Subcutaneous abdominal adipose tissue (tissue), 5 donors: ENCODE measurements around the gene VAC14.
A peak's percentile ranks its signal among the peaks of the same experiment; 100 is the strongest.

Source experiments
- H3K27ac ChIP-seq: one replicate; pipeline ENCODE4 v1.7.0; 2013; ENCODE audit warnings: low read depth, mild to moderate bottlenecking, inconsistent platforms, low read length, moderate library complexity
- H3K27me3 ChIP-seq, 5 donors: one replicate each; pipeline ENCODE4 v1.7.0; 2013; ENCODE audit warnings: low read length in 5 of 5, inconsistent platforms in 1 of 5; ENCODE audit not compliant: control insufficient read depth in 5 of 5, insufficient read depth in 4 of 5
- H3K36me3 ChIP-seq, 5 donors: one replicate each; pipeline ENCODE4 v1.7.0; 2013; ENCODE audit warnings: low read length in 5 of 5; ENCODE audit not compliant: control insufficient read depth in 5 of 5, insufficient read depth in 5 of 5
- H3K4me1 ChIP-seq, 5 donors: one replicate each; pipeline ENCODE4 v1.7.0; 2013; ENCODE audit warnings: low read length in 5 of 5, mild to moderate bottlenecking in 3 of 5, moderate library complexity in 1 of 5; ENCODE audit not compliant: control insufficient read depth in 5 of 5, insufficient read depth in 5 of 5
- H3K4me3 ChIP-seq, 5 donors: one replicate each; pipeline ENCODE4 v1.7.0; 2013; ENCODE audit warnings: low read length in 5 of 5, low read depth in 1 of 5
- H3K9ac ChIP-seq, 5 donors: one replicate each; pipeline ENCODE4 v1.7.0; 2013; ENCODE audit warnings: low read length in 5 of 5, mild to moderate bottlenecking in 4 of 5, moderate library complexity in 3 of 5
- H3K9me3 ChIP-seq, 5 donors: one replicate each; pipeline ENCODE4 v1.7.0; 2013; ENCODE audit warnings: low read length in 5 of 5; ENCODE audit not compliant: control insufficient read depth in 5 of 5
- donor health status: healthy.
- donor health status: healthy.
- donor health status: healthy.
- donor health status: healthy.
- donor health status: healthy.

The VAC14 gene

DNA sequence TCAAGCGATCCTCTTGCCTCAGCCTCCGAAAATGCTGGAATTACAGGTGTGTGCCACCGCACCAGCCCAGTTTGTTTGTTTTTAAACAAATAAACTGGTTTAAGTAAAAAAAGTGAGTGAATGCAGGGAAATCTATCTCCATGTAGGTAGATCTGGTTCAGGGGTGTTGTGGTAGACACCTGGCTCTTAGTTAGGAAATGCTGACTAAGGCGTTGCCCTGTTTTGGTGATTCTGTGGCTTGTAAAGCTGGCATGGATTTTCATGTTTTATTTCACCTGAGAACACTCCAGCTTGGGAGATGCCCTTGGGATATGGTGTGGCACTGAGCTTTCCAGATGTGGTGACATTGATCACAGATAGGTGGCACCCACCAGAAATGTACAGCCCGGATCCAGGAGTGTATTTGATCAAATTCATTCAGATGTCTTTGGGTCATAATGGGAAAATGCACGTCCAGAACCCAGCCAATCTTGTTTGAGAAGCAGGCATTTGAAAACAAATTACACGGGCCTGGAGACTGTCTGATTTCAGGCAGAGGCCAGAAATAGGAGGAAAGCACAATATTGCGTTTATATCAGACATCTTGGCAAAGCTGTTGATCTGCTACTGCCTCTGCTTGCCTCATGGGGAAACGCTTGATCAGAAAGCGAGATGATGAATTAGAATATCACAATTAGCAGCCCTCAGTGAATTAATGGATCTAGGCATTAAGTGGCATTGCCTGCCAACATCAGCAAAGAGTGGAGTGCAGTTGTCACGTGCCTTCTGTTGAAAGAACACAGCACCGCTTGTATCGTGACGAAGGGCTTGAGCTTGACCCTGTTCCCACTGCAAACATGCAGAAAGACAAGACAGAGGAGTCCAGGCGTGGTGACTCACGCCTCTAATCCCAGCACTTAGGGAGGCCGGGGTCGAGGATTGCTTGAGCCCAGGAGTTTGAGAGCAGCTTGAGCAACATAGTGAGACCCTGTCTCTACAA, 161.9 kb downstream of the VAC14 start:
- H3K4me1 ChIP-seq = peaks cover 0 to 7% (median 5%) of the 10 kb centered on the region in 5 donors
- H3K27ac ChIP-seq = no peak overlapping the region
- H3K9ac ChIP-seq = no peak overlapping the region
- H3K9me3 ChIP-seq = no peaks in the 10 kb centered on the region
- no peaks in the 10 kb centered on the region for H3K27me3 ChIP-seq
- H3K36me3 ChIP-seq = no peaks in the 10 kb centered on the region
- peak overlapping the region in 2 of 5 donors; percentile 1 to 52 for H3K4me3 ChIP-seq
